C4-2B (cell line): ENCODE data around the gene TMEM95.
A peak's percentile ranks its signal among the peaks of the same experiment; 100 is the strongest.

Experiments used
- H3K27ac ChIP-seq: fragments of 450-650 bp; 2 replicates; pipeline ENCODE4 v1.5.1; 2017
- CTCF ChIP-seq: fragments of 450-650 bp; conservative IDR thresholded peaks from 2 replicates; pipeline ENCODE4 v1.5.1; 2017; ENCODE audit warnings: mild to moderate bottlenecking
- ZFX ChIP-seq: fragments of 450-650 bp; IDR thresholded peaks from 2 replicates; pipeline ENCODE4 v1.6.1; 2017

Gene TMEM95

GRCh38 chr17:7380855-7381683 is 26.1 kb downstream of the TMEM95 start, which contains the start of gene TNK1:
TNK1 (plus strand) TSS chr17:7381089; CDS start chr17:7382927, 1,838 bp downstream.
- H3K27ac ChIP-seq: peak within 1 kb of the TSS; percentile 76

GRCh38 chr17:7382901-7383300 is 27.9 kb downstream of the TMEM95 start:
- no peak overlapping the region for H3K27ac ChIP-seq
- TF ChIP-seq ZFX (no peak), CTCF (no peak)

More at GRCh38 chr17:7380855-7381683, 26.1 kb downstream of the TMEM95 start, which contains the start of gene TNK1:
- TF ChIP-seq CTCF: no peak
- TF ChIP-seq ZFX: peak; percentile 40; the same call in 1 of the 2 replicates

- no peak overlapping the region for H3K27ac ChIP-seq
- TF ChIP-seq CTCF: no peak
- no peak for TF ChIP-seq ZFX
Measured at GRCh38 chr17:7383371-7383741, 28.4 kb downstream of the TMEM95 start.

GRCh38 chr17:7383742-7384488 is 29.0 kb downstream of the TMEM95 start:
- no peak overlapping the region for H3K27ac ChIP-seq
- TF ChIP-seq ZFX (no peak), CTCF (no peak)

GRCh38 chr17:7384489-7385081 is 29.6 kb downstream of the TMEM95 start:
- no peak overlapping the region for H3K27ac ChIP-seq
- TF ChIP-seq CTCF (no peak), ZFX (no peak)

GRCh38 chr17:7388856-7389255 is 33.9 kb downstream of the TMEM95 start:
- no peak for TF ChIP-seq CTCF
- no peak for TF ChIP-seq ZFX
- no peak overlapping the region for H3K27ac ChIP-seq
